ENCODE data around the gene POLR3K. TPM values are rescaled to one million over a fixed set of nuclear protein-coding genes. Genes with fewer than 3 reads are reported as not detected.

Gene POLR3K
- total RNA-seq, 2 donors from 2014 or later = 31.1 to 35.8 TPM

- Histone ChIP-seq H3K4me3 (ENCODE audit: low read length) (no peak overlapping the region), H3K36me3 (ENCODE audit: control insufficient read depth, insufficient read depth, low read length) (peaks cover 5% of the 10 kb centered on the region), H3K4me1 (ENCODE audit: control insufficient read depth, insufficient read depth, low read length) (no peaks in the 10 kb centered on the region), H3K27ac (ENCODE audit: low read depth, low read length) (no peak overlapping the region), H3K27me3 (ENCODE audit: control insufficient read depth, insufficient read depth, low read length, poor library complexity, severe bottlenecking) (no peaks in the 10 kb centered on the region), H3K9me3 (ENCODE audit: control insufficient read depth, low read length) (no peaks in the 10 kb centered on the region), H3K9ac (ENCODE audit: extremely low read depth, low read length, poor library complexity, severe bottlenecking) (no peak overlapping the region)
- 95% methylated on average over 3 to 6 of the region's 6 CpGs for WGBS, 2 experiments (ENCODE audit: insufficient coverage in 1 of 2, insufficient read length in 1 of 2)
- H3K27me3 Mint-ChIP-seq (ENCODE audit: insufficient read depth) = no peaks in the 10 kb centered on the region
- no peak for DNase-seq
- no peaks in the 10 kb centered on the region for H3K4me1 Mint-ChIP-seq
- no peak for TF ChIP-seq CTCF (conservative IDR thresholded peaks at IDR 0.05)
- peaks cover 29% of the 10 kb centered on the region for H3K36me3 Mint-ChIP-seq (ENCODE audit: low read depth)
- no peak overlapping the region for H3K4me3 Mint-ChIP-seq
- H3K27ac Mint-ChIP-seq = peak overlapping the region; percentile 0
- no peaks in the 10 kb centered on the region for H3K9me3 Mint-ChIP-seq
Measured at GRCh38 chr16:101586-101985, 48.2 kb upstream of the POLR3K start.

- Mint-ChIP-seq H3K4me1 (peaks cover 2% of the 10 kb centered on the region), H3K36me3 (ENCODE audit: low read depth) (peaks cover 28% of the 10 kb centered on the region), H3K4me3 (no peak overlapping the region), H3K27me3 (ENCODE audit: insufficient read depth) (no peaks in the 10 kb centered on the region), H3K9me3 (no peaks in the 10 kb centered on the region), H3K27ac (no peak overlapping the region)
- TF ChIP-seq CTCF (conservative IDR thresholded peaks at IDR 0.05) = no peak
- H3K4me1 ChIP-seq (ENCODE audit: control insufficient read depth, insufficient read depth, low read length) = peaks cover 3% of the 10 kb centered on the region
- no peaks in the 10 kb centered on the region for H3K27me3 ChIP-seq (ENCODE audit: control insufficient read depth, insufficient read depth, low read length, poor library complexity, severe bottlenecking)
- no peak overlapping the region for H3K4me3 ChIP-seq (ENCODE audit: low read length)
- H3K9ac ChIP-seq (ENCODE audit: extremely low read depth, low read length, poor library complexity, severe bottlenecking) = no peak overlapping the region
- H3K27ac ChIP-seq (ENCODE audit: low read depth, low read length) = no peak overlapping the region
- 81 to 100% methylated on average over 1 to 5 of the region's 5 CpGs for WGBS, 2 experiments (ENCODE audit: insufficient coverage in 1 of 2, insufficient read length in 1 of 2)
- no peaks in the 10 kb centered on the region for H3K9me3 ChIP-seq (ENCODE audit: control insufficient read depth, low read length)
- DNase-seq = peak; percentile 38
- H3K36me3 ChIP-seq (ENCODE audit: control insufficient read depth, insufficient read depth, low read length) = peaks cover 5% of the 10 kb centered on the region
Measured at GRCh38 chr16:100989-101388, 47.6 kb upstream of the POLR3K start.

- H3K27ac Mint-ChIP-seq = no peak overlapping the region
Measured at GRCh38 chr16:97822-98221, 44.4 kb upstream of the POLR3K start.

More at GRCh38 chr16:97822-98221, 44.4 kb upstream of the POLR3K start:
- H3K4me3 ChIP-seq (ENCODE audit: low read length) = no peak overlapping the region
- no peaks in the 10 kb centered on the region for H3K27me3 ChIP-seq (ENCODE audit: control insufficient read depth, insufficient read depth, low read length, poor library complexity, severe bottlenecking)
- no peak overlapping the region for H3K27ac ChIP-seq (ENCODE audit: low read depth, low read length)
- peak; percentile 41 for DNase-seq
- no peak overlapping the region for H3K9ac ChIP-seq (ENCODE audit: extremely low read depth, low read length, poor library complexity, severe bottlenecking)
- WGBS, 2 experiments (ENCODE audit: insufficient coverage in 1 of 2, insufficient read length in 1 of 2) = 83 to 90% methylated on average over 3 to 8 of the region's 8 CpGs
- Mint-ChIP-seq H3K4me1 (peaks cover 10% of the 10 kb centered on the region), H3K36me3 (ENCODE audit: low read depth) (peaks cover 23% of the 10 kb centered on the region), H3K9me3 (no peaks in the 10 kb centered on the region), H3K27me3 (ENCODE audit: insufficient read depth) (no peaks in the 10 kb centered on the region), H3K4me3 (no peak overlapping the region)
- TF ChIP-seq CTCF (conservative IDR thresholded peaks at IDR 0.05) = no peak
- no peaks in the 10 kb centered on the region for H3K9me3 ChIP-seq (ENCODE audit: control insufficient read depth, low read length)
- H3K36me3 ChIP-seq (ENCODE audit: control insufficient read depth, insufficient read depth, low read length) = peaks cover 5% of the 10 kb centered on the region
- peaks cover 7% of the 10 kb centered on the region for H3K4me1 ChIP-seq (ENCODE audit: control insufficient read depth, insufficient read depth, low read length)
